GM10248 (cell line): ENCODE measurements around the gene HMGCL.
"Not testable (repeated sequence)": the region's sequence is repeated elsewhere in the genome, so short reads cannot be mapped to it uniquely, and the experiment has no call there.

Experiments
- CTCF ChIA-PET: fragments of 300-600 bp; sonication (Branson Sonifier 250); formaldehyde crosslinking; extraction: SDS; loops from one replicate; lab custom pipeline; 2021; ENCODE audit warnings: antibody characterized with exemption; lab: Yijun Ruan, JAX
- POLR2A ChIA-PET: fragments of 350-650 bp; sonication (Branson Sonifier 250); formaldehyde crosslinking; extraction: SDS; loops from one replicate; lab custom pipeline; 2020; ENCODE audit warnings: antibody characterized with exemption; lab: Yijun Ruan, JAX
- DNase-seq: peaks from one replicate; pipeline ENCODE4 v3.0.0; 2012; ENCODE audit errors: extremely low spot score
- TF ChIP-seq, protein P1 (sequence below): IDR thresholded peaks from 2 replicates; pipeline ENCODE4 v1.5.1; 2012; ENCODE audit warnings: mild to moderate bottlenecking, low read depth; ENCODE audit errors: extremely low read depth, missing control alignments, control extremely low read depth

Gene HMGCL

DNA sequence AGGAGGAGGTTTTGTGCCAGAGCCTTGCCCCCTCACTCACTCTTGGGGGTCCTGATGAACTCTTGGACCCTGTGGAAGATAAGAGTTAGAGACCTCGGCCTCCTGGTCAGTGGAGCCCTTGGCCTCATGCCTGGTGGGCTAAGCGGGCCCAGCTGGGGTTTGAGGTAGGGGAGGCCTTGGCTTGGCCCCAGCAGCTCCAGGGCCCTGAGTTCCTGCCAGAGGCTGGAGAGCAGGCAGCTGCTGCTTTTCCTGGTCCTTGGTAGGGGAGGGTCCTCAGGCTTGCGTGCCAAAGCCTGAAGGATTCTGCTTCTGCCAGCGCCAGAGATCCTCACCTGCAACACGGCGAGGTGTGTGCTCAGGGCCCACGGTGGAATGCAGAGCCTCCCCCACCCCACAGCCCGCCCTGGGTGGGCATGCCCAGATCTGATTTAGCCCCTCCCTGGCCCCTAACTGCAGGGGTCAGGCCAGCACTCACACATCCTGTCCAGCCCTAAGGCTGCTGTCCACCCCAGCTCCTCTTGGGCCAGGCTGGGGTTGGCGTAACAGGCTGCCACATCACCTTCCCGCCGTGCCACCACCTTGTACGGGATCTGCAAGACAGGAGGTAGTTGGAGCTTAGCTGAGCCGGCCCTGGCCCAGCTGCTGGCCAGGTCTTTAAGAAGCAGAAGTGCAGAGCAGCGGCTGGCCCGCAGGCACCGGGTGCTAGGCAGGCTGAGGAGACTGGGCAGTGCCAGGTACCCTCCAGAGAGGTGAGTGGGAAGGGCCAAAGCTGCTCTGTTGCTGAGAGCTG, 29.4 kb downstream of the HMGCL start:
- DNase-seq, result no peak
- ChIA-PET POLR2A (no interaction called here), CTCF (interaction anchor here (0.7 to 16.4 kb wide), 4 partner anchors 14 to 121 kb away, joined by 3 to 169 read pairs (median 4); no protein-coding TSS in a partner anchor)
- TF ChIP-seq, protein P1, sequence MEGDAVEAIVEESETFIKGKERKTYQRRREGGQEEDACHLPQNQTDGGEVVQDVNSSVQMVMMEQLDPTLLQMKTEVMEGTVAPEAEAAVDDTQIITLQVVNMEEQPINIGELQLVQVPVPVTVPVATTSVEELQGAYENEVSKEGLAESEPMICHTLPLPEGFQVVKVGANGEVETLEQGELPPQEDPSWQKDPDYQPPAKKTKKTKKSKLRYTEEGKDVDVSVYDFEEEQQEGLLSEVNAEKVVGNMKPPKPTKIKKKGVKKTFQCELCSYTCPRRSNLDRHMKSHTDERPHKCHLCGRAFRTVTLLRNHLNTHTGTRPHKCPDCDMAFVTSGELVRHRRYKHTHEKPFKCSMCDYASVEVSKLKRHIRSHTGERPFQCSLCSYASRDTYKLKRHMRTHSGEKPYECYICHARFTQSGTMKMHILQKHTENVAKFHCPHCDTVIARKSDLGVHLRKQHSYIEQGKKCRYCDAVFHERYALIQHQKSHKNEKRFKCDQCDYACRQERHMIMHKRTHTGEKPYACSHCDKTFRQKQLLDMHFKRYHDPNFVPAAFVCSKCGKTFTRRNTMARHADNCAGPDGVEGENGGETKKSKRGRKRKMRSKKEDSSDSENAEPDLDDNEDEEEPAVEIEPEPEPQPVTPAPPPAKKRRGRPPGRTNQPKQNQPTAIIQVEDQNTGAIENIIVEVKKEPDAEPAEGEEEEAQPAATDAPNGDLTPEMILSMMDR, result no peak

DNA sequence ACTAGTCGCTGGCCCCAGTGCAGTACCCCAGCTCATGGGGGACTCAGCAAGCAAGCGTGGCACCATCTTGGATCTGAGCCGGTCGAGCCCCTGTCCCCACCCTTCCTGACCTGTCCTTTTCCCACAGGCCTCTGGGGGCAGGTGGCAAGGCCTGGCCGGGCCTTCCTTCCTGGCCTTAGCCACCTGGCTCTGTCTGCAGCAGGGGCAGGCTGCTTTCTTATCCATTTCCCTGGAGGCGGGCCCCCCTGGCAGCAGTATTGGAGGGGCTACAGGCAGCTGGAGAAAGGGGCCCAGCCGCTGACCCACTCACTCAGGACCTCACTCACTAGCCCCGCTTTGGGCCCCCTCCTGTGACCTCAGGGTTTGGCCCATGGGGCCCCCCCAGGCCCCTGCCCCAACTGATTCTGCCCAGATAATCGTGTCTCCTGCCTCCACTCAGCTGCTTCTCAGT, 30.5 kb downstream of the HMGCL start:
- DNase-seq, POLR2A ChIA-PET: not testable (repeated sequence)
- CTCF ChIA-PET, result interaction anchor here (1.2 to 16.4 kb wide), 4 partner anchors 16 to 122 kb away, joined by 3 to 169 read pairs (median 8); no protein-coding TSS in a partner anchor

DNA sequence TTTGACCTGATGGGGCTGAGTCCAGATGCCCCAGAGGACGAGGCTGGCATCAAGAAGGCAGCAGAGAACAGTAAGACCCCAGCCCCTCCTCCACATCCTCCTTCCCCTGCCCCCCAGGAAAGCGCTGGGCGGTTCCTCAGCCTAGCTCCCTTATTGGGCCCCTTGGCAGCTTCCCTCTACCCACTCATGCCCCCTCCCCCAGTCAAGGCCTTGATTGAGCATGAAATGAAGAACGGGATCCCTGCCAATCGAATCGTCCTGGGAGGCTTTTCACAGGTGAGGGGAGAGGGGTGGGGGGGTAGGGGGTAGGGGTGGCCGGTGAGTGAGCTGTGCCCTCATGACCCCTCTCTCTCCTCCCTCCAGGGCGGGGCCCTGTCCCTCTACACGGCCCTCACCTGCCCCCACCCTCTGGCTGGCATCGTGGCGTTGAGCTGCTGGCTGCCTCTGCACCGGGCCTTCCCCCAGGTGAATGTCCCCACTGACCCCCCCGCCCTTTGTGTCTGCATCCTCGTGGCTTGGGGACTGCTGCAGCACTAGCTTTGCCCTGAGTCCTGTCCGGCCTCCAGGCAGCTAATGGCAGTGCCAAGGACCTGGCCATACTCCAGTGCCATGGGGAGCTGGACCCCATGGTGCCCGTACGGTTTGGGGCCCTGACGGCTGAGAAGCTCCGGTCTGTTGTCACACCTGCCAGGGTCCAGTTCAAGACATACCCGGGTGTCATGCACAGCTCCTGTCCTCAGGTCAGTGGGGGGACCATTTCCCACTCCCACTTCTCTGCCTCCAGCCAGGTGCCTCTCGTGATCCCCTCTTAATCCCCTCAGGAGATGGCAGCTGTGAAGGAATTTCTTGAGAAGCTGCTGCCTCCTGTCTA, 31.1 kb downstream of the HMGCL start:
- ChIA-PET CTCF (interaction anchor here (1.2 to 16.4 kb wide), 4 partner anchors 16 to 123 kb away, joined by 3 to 169 read pairs (median 8); no protein-coding TSS in a partner anchor), POLR2A (interaction anchor here (1.1 kb wide), 1 partner anchor 13 kb away, joined by 3 read pairs; no protein-coding TSS in a partner anchor)
- TF ChIP-seq, protein P1, result no peak
- no peak for DNase-seq

GRCh38 chr1:23793018-23793781, 32.0 kb downstream of the HMGCL start:
- TF ChIP-seq, protein P1, result no peak
- peak; percentile 45 for DNase-seq
- POLR2A ChIA-PET, result interaction anchor here (1.1 kb wide), 1 partner anchor 13 kb away, joined by 3 read pairs; no protein-coding TSS in a partner anchor
- CTCF ChIA-PET, result interaction anchor here (1.7 to 16.4 kb wide), 2 partner anchors 17 to 123 kb away, joined by 8 to 169 read pairs; no protein-coding TSS in a partner anchor

- POLR2A ChIA-PET, result interaction anchor here (0.6 to 2.0 kb wide), 2 partner anchors 9 to 26 kb away, joined by 5 to 6 read pairs; no protein-coding TSS in a partner anchor
- DNase-seq, result no peak
- CTCF ChIA-PET, result interaction anchor here (1.1 to 16.4 kb wide), 3 partner anchors 18 to 125 kb away, joined by 3 to 169 read pairs (median 11); no protein-coding TSS in a partner anchor
Observed at GRCh38 chr1:23792151-23792945, 32.9 kb downstream of the HMGCL start.

More at GRCh38 chr1:23792151-23792945, 32.9 kb downstream of the HMGCL start:
- TF ChIP-seq, protein P1, result no peak
